OCI-LY1 (cell line): ENCODE data around the gene RPUSD4.

ENCODE experiments used
- EZH2 ChIP-seq: fragments of 200-600 bp; sonication (generic), shearing (Covaris generic); IDR thresholded peaks from 2 replicates; pipeline ENCODE4 v1.8.0; 2017; ENCODE audit warnings: borderline replicate concordance, mixed run types, mild to moderate bottlenecking, antibody characterized with exemption, low read length, moderate library complexity, mixed read lengths
- TF ChIP-seq, protein P1 (sequence below): fragments of 200-600 bp; sonication (generic), shearing (Covaris generic); IDR thresholded peaks from 2 replicates; pipeline ENCODE4 v1.5.1; 2017; ENCODE audit warnings: mild to moderate bottlenecking, antibody characterized with exemption, low read length, moderate library complexity, mixed read lengths

DNA sequence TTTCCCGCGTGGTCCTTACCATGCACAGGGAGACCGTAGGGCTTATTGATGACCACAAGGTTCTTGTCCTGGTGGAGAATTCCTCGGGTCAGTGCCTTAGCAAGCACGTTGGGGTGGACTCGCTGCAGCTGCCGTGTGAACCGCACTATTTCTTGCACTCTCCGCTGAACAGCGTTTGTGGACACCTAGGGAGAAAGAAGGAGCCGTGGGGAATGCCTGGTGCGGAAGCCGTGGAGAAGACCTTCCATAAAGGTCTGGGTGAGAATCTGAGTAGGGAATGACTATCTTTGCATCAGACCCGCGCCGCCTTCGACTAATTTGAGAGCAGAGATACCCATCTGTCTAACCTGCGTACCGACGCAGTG is 597 bp downstream of the RPUSD4 start:
- TF ChIP-seq, protein P1, sequence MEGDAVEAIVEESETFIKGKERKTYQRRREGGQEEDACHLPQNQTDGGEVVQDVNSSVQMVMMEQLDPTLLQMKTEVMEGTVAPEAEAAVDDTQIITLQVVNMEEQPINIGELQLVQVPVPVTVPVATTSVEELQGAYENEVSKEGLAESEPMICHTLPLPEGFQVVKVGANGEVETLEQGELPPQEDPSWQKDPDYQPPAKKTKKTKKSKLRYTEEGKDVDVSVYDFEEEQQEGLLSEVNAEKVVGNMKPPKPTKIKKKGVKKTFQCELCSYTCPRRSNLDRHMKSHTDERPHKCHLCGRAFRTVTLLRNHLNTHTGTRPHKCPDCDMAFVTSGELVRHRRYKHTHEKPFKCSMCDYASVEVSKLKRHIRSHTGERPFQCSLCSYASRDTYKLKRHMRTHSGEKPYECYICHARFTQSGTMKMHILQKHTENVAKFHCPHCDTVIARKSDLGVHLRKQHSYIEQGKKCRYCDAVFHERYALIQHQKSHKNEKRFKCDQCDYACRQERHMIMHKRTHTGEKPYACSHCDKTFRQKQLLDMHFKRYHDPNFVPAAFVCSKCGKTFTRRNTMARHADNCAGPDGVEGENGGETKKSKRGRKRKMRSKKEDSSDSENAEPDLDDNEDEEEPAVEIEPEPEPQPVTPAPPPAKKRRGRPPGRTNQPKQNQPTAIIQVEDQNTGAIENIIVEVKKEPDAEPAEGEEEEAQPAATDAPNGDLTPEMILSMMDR, result no peak
- no peak for TF ChIP-seq EZH2
